ENCODE results near the gene MED26. TPM values are rescaled to one million over a fixed set of nuclear protein-coding genes. Genes with fewer than 3 reads are reported as not detected.

MED26 gene
- total and polyA plus RNA-seq, 2 of the 8 experiments (the other 6 are each of a cell fraction or from before 2014, with no cell fraction given): 5.3 to 10.7 TPM

DNA sequence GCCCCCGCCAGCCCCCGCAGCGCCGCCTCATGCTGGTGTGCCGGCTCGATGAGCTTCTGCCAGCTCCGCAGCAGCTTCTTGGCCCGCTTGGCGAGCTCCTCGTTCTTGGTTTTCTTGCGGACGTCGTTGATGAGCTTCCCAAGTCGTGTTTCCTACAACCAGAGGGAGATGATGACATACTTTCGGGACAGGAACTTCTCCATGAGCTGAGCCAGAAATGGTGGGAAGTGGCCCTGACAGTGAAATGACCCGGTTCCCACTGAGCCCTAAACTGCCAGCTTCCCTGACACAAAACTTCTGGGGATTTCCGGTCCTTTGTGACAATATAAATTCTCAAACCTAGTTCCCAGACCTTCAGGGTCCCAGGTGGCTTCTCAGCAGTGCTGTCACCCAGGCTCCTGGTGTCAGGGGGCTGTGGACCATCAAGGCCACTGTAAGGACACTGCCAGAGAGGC, 50.4 kb downstream of the MED26 start:
- peaks cover 0 to 3% (median 0%) of the 10 kb centered on the region in 4 experiments; a peak in 4 of 7 replicates for H3K4me1 ChIP-seq (replicated peaks in 1 of 4; ENCODE audit: control insufficient read depth in 3 of 4, insufficient read depth in 4 of 4, low read length in 3 of 4)
- no peak overlapping the region for H2BK12ac ChIP-seq (ENCODE audit: low read depth, low read length)
- H2BK5ac ChIP-seq (ENCODE audit: low read depth, low read length): no peak overlapping the region
- H3K9me3 ChIP-seq (ENCODE audit: insufficient read depth in 2 of 2, low read depth in 1 of 2, low read length in 1 of 2): no peaks in the 10 kb centered on the region
- no peak overlapping the region for H3K56ac ChIP-seq (replicated peaks; ENCODE audit: insufficient read length, low read depth, low read length)
- H3K79me2 ChIP-seq (ENCODE audit: control insufficient read depth in 1 of 2, insufficient read depth in 2 of 2, low read length in 2 of 2): peaks cover 0 to 69% of the 10 kb centered on the region in 2 experiments; a peak in 2 of 4 replicates
- H3K18ac ChIP-seq (ENCODE audit: extremely low read depth, low read length): no peak overlapping the region
- H3K4me2 ChIP-seq (ENCODE audit: insufficient read depth in 1 of 2, low read depth in 2 of 2, low read length in 2 of 2): no peak overlapping the region
- no peak overlapping the region for H4K8ac ChIP-seq (ENCODE audit: extremely low read depth, insufficient read depth, low read length)
- H3K9ac ChIP-seq (replicated peaks in 1 of 4; ENCODE audit: extremely low read depth in 1 of 4, low read depth in 3 of 4, low read length in 3 of 4): no peak overlapping the region
- ChIA-PET POLR2A (ENCODE audit: partially characterized antibody) (interaction anchor here (1.0 to 2.6 kb wide), 3 partner anchors 10 to 50 kb away, joined by 3 to 11 read pairs (median 4); partner anchors contain the start of gene MED26), CTCF (ENCODE audit: partially characterized antibody) (interaction anchor here (0.7 kb wide), 1 partner anchor 70 kb away, joined by 3 read pairs; no protein-coding TSS in a partner anchor)
- H2BK15ac ChIP-seq (ENCODE audit: low read length): no peak overlapping the region
- peaks cover 0 to 18% (median 7%) of the 10 kb centered on the region in 4 experiments; a peak in 6 of 8 replicates for H3K36me3 ChIP-seq (ENCODE audit: control insufficient read depth in 2 of 4, insufficient read depth in 4 of 4, low read length in 3 of 4)
- H4K5ac ChIP-seq (ENCODE audit: insufficient read length, low read depth, low read length): no peak overlapping the region
- FAIRE-seq: no peak
- WGBS, 2 experiments (ENCODE audit: extremely low coverage in 1 of 2, insufficient coverage in 1 of 2, insufficient read length in 1 of 2, insufficient replicate concordance in 2 of 2, low coverage in 1 of 2, low lambda C conversion rate in 2 of 2, missing lambda C conversion rate in 1 of 2): 95% methylated on average over 11 of the region's 17 CpGs; no CpG with 5 or more reads in 1 of the 2 experiments
- peaks cover 3% of the 10 kb centered on the region; the same call in 1 of the 2 replicates for H3K23me2 ChIP-seq (ENCODE audit: low read depth, low read length)
- no peak overlapping the region for H3K27ac ChIP-seq (ENCODE audit: low read depth, low read length)
- H2BK120ac ChIP-seq (replicated peaks; ENCODE audit: low read depth, low read length): no peak overlapping the region
- no peak overlapping the region for H3K4ac ChIP-seq (replicated peaks; ENCODE audit: insufficient read length, low read depth, low read length)
- H3K4me3 ChIP-seq (ENCODE audit: extremely low read depth in 1 of 4, insufficient read depth in 2 of 4, low read depth in 3 of 4, low read length in 4 of 4): no peak overlapping the region
- H2BK20ac ChIP-seq (ENCODE audit: low read length): no peak overlapping the region
- H3K23ac ChIP-seq (ENCODE audit: insufficient read length): no peak overlapping the region
- H2AK5ac ChIP-seq (ENCODE audit: low read depth, low read length): no peak overlapping the region
- H4K20me1 ChIP-seq (replicated peaks in 1 of 2; ENCODE audit: control insufficient read depth in 1 of 2, insufficient read depth in 2 of 2, low read length in 2 of 2): peaks cover 19 to 28% of the 10 kb centered on the region in 2 experiments
- DNase-seq (ENCODE audit: low read depth in 1 of 2, low spot score in 2 of 2): no peak
- H3K27me3 ChIP-seq (replicated peaks in 1 of 4; ENCODE audit: control insufficient read depth in 3 of 4, extremely low read depth in 1 of 4, insufficient read depth in 3 of 4, low read length in 3 of 4): no peaks in the 10 kb centered on the region
- H4K91ac ChIP-seq (replicated peaks; ENCODE audit: insufficient read length, low read length): no peak overlapping the region
- no peak overlapping the region for H3K14ac ChIP-seq (ENCODE audit: insufficient read length)
- peaks cover 35% of the 10 kb centered on the region for H3K79me1 ChIP-seq (ENCODE audit: low read depth, low read length)
- H2AFZ ChIP-seq (ENCODE audit: low read length): no peak overlapping the region
- TF ChIP-seq SIN3A (conservative IDR thresholded peaks at IDR 0.05 in 1 of 2, IDR thresholded peaks at IDR 0.05 in 1 of 2; ENCODE audit: low read depth in 1 of 2, low read length in 2 of 2) (no peak), CHD2 (IDR thresholded peaks at IDR 0.05; ENCODE audit: low read length) (no peak), EGR1 (IDR thresholded peaks at IDR 0.05; ENCODE audit: borderline replicate concordance, low read depth, low read length) (no peak), YY1 (IDR thresholded peaks at IDR 0.05; ENCODE audit: low read depth, low read length) (no peak)

Measured in H1 (cell line).